Endothelial cell of umbilical vein (primary cell): Measurements from ENCODE around the gene DGKI. TPM values are rescaled to one million over a fixed set of nuclear protein-coding genes. Genes with fewer than 3 reads are reported as not detected.

Experiments
- BruUV-seq: library from RNA; stranded (reverse); fragments of 400-500 nt; replicated peaks from 2 replicates; lab custom pipeline; 2021; lab: Mats Ljungman, UMichigan
- CTCF ChIA-PET: fragments of 300-600, 350-600 bp; sonication (Branson Sonifier 250); formaldehyde crosslinking; loops from one replicate; lab custom pipeline; 2021; ENCODE audit warnings: antibody characterized with exemption, inconsistent platforms; lab: Charles Lee
- POLR2A ChIA-PET: fragments of 300-600, 350-600 bp; sonication (Branson Sonifier 250); formaldehyde crosslinking; loops from one replicate; lab custom pipeline; 2021; ENCODE audit warnings: antibody characterized with exemption, inconsistent platforms; lab: Charles Lee
- DNase-seq: peaks from one replicate; pipeline ENCODE4 v3.0.0-alpha.2; 2011; ENCODE audit warnings: low read depth, low spot score
- FAIRE-seq: peaks from 2 replicates; lab custom pipeline; 2011; peaks lifted over from hg19 to GRCh38; lab: Jason Lieb, UNC
- H2AFZ ChIP-seq: 2 replicates; pipeline ENCODE4 v1.6.0; 2012; ENCODE audit warnings: low read depth, low read length, control low read depth, inconsistent platforms
- H3K27ac ChIP-seq: 2 replicates; pipeline ENCODE4 v1.5.1; 2011; ENCODE audit warnings: low read depth, mild to moderate bottlenecking, control low read depth, low read length, moderate library complexity; ENCODE audit not compliant: insufficient read depth
- H3K27me3 ChIP-seq, 2 experiments: 2 replicates each; pipeline versions ENCODE4 v1.6.0 to v1.6.1; 2011; ENCODE audit warnings: low read length in 2 of 2, mixed read lengths in 1 of 2; ENCODE audit not compliant: control insufficient read depth in 2 of 2, insufficient read depth in 2 of 2
- H3K36me3 ChIP-seq, 2 experiments: 2 replicates in 1 of 2; 3 replicates in 1 of 2; pipeline ENCODE4 v1.5.1; 2011; ENCODE audit warnings: low read length in 2 of 2, mild to moderate bottlenecking in 1 of 2, moderate library complexity in 1 of 2; ENCODE audit not compliant: control insufficient read depth in 2 of 2, insufficient read depth in 2 of 2; ENCODE audit errors: extremely low read depth in 1 of 2
- H3K4me1 ChIP-seq: 3 replicates; pipeline ENCODE4 v1.5.1; 2011; ENCODE audit warnings: mild to moderate bottlenecking, low read length; ENCODE audit not compliant: control insufficient read depth, insufficient read depth; ENCODE audit errors: extremely low read depth
- H3K4me2 ChIP-seq: 2 replicates; pipeline ENCODE4 v1.6.1; 2011; ENCODE audit warnings: low read length, control low read depth, mixed read lengths; ENCODE audit not compliant: insufficient read depth
- H3K4me3 ChIP-seq, 3 experiments: fragments of 200-600 bp in 1 of 3; sonication (generic), shearing (Covaris generic) in 1 of 3; replicated peaks in 1 of 3; 2 replicates each; pipeline ENCODE4 v1.5.1; 2011 to 2016; ENCODE audit warnings: control low read depth in 3 of 3, low read length in 3 of 3, mild to moderate bottlenecking in 2 of 3, inconsistent platforms in 1 of 3, low read depth in 1 of 3, moderate library complexity in 1 of 3; ENCODE audit not compliant: insufficient read depth in 1 of 3
- H3K79me2 ChIP-seq: 2 replicates; pipeline ENCODE4 v1.6.0; 2012; ENCODE audit warnings: low read length, inconsistent platforms; ENCODE audit not compliant: control insufficient read depth, insufficient read depth
- H3K9ac ChIP-seq: replicated peaks from 2 replicates; pipeline ENCODE3; 2011; ENCODE audit warnings: low read length, control low read depth; ENCODE audit not compliant: insufficient read depth; ENCODE audit errors: extremely low read depth
- H3K9me1 ChIP-seq: replicated peaks from 3 replicates; pipeline ENCODE4 v1.6.0; 2011; ENCODE audit warnings: mild to moderate bottlenecking, low read length; ENCODE audit not compliant: control insufficient read depth, insufficient read depth; ENCODE audit errors: extremely low read depth
- H3K9me3 ChIP-seq: replicated peaks from 2 replicates; pipeline ENCODE4 v1.5.1; 2012; ENCODE audit warnings: low read length, inconsistent platforms; ENCODE audit not compliant: control insufficient read depth, insufficient read depth
- H4K20me1 ChIP-seq: replicated peaks from 2 replicates; pipeline ENCODE3; 2011; ENCODE audit warnings: mild to moderate bottlenecking, low read length; ENCODE audit not compliant: control insufficient read depth, insufficient read depth; ENCODE audit errors: extremely low read depth
- CTCF ChIP-seq, 2 donors: IDR thresholded peaks; 1 replicate in 1 of 2; 2 replicates in 1 of 2; pipeline ENCODE4 v1.5.1; 2011; ENCODE audit warnings: low read length in 2 of 2, mild to moderate bottlenecking in 2 of 2, moderate library complexity in 2 of 2, control low read depth in 1 of 2, inconsistent platforms in 1 of 2, low read depth in 1 of 2; ENCODE audit not compliant: insufficient read depth in 1 of 2; ENCODE audit errors: extremely low read depth in 1 of 2
- EZH2 ChIP-seq: IDR thresholded peaks from 2 replicates; pipeline ENCODE4 v1.6.1; 2012; ENCODE audit warnings: borderline replicate concordance, low read depth, mild to moderate bottlenecking, moderate library complexity, low read length, inconsistent platforms; ENCODE audit not compliant: severe bottlenecking
- FOS ChIP-seq: IDR thresholded peaks from 2 replicates; pipeline ENCODE4 v1.6.1; 2011; ENCODE audit warnings: mild to moderate bottlenecking, low read length, moderate library complexity, borderline replicate concordance; ENCODE audit not compliant: insufficient read depth
- GATA2 ChIP-seq: IDR thresholded peaks from 2 replicates; pipeline ENCODE4 v1.7.0; 2011; ENCODE audit warnings: low read depth, mild to moderate bottlenecking, moderate library complexity, mixed read lengths, low read length; ENCODE audit not compliant: insufficient read length, insufficient read depth
- JUN ChIP-seq: IDR thresholded peaks from 2 replicates; pipeline ENCODE4 v1.6.1; 2011; ENCODE audit warnings: borderline replicate concordance, low read depth; ENCODE audit not compliant: insufficient read length, insufficient read depth
- MAX ChIP-seq: IDR thresholded peaks from 2 replicates; pipeline ENCODE4 v1.6.1; 2011; ENCODE audit not compliant: insufficient read depth, insufficient read length
- MYC ChIP-seq: IDR thresholded peaks from one replicate; pipeline ENCODE4 v1.6.1; 2011; ENCODE audit warnings: mild to moderate bottlenecking, low read depth, low read length
- POLR2A ChIP-seq: IDR thresholded peaks from 2 replicates; pipeline ENCODE4 v1.6.1; 2012; ENCODE audit warnings: low read depth, mild to moderate bottlenecking, control low read depth, low read length
- POLR2AphosphoS5 ChIP-seq: IDR thresholded peaks from 2 replicates; pipeline ENCODE4 v1.6.1; 2012; ENCODE audit warnings: low read depth, mild to moderate bottlenecking, control low read depth, low read length, moderate library complexity; ENCODE audit not compliant: insufficient read depth
- dilution Hi-C: fragments of 300-500 bp; cut with MboI; formaldehyde crosslinking; loops from one replicate; pipeline ENCODE4 v1.15.0; 2019; ENCODE audit warnings: low sequenced_read_pairs; ENCODE audit not compliant: extremely low pct_ligation_motif_present
- intact Hi-C: fragments of 100-400 bp; cut with micrococcal nuclease; formaldehyde crosslinking; loops from one replicate; pipeline ENCODE4 v1.10.0; 2022
- polyA plus RNA-seq, 4 experiments: library from polyadenylated mRNA; depleted of rRNA in 3 of 4; stranded (reverse) in 3 of 4; unstranded in 1 of 4; fragments of >200 nt; gene quantifications; 2 replicates each; pipeline versions ENCODE4 v1.2.1 to v1.2.3, GENCODE V29; 2011 to 2012; ENCODE audit warnings: missing spikeins in 1 of 4
- total RNA-seq: library from RNA; stranded (reverse); gene quantifications from 2 replicates; pipeline ENCODE4 v1.2.3, GENCODE V29; 2021

Gene DGKI
- total and polyA plus RNA-seq, 2 donors (not counting 3 experiments of a cell fraction or from before 2014, with no cell fraction given): 0.11 to 0.51 TPM

- Histone ChIP-seq H3K9me3 (no peaks in the 10 kb centered on the region), H3K79me2 (no peaks in the 10 kb centered on the region), H3K4me2 (no peak overlapping the region), H3K9me1 (no peaks in the 10 kb centered on the region), H4K20me1 (no peaks in the 10 kb centered on the region), H3K4me3 (no peak overlapping the region), H3K27ac (no peak overlapping the region), H3K27me3 (peaks cover 3 to 10% of the 10 kb centered on the region in 2 experiments), H2AFZ (no peak overlapping the region), H3K36me3 (no peaks in the 10 kb centered on the region), H3K9ac (no peak overlapping the region), H3K4me1 (no peaks in the 10 kb centered on the region)
- FAIRE-seq (no peak), DNase-seq (no peak)
- POLR2A ChIA-PET: no interaction called here
- BruUV-seq: no TSS peak
- intact Hi-C loops (loop anchor here (1.0 to 5.0 kb wide), 2 partner anchors 107 to 110 kb away; no protein-coding TSS in a partner anchor), dilution Hi-C loops (no loop called here)
- TF ChIP-seq POLR2AphosphoS5 (no peak), MYC (no peak), GATA2 (no peak), FOS (no peak), CTCF (IDR thresholded peaks at IDR 0.05; ENCODE audit: extremely low read depth in 1 of 2, insufficient read depth in 1 of 2, low read depth in 1 of 2, low read length in 2 of 2) (no peak), MAX (no peak), EZH2 (no peak), JUN (no peak), POLR2A (no peak)
- CTCF ChIA-PET: interaction anchor here (0.8 to 1.0 kb wide), 2 partner anchors 9 kb away, joined by 3 to 4 read pairs; no protein-coding TSS in a partner anchor
Measured at GRCh38 chr7:137791930-137792329, 54.8 kb downstream of the DGKI start.
